ENCODE data around the gene BNIPL. TPM values are rescaled to one million over a fixed set of nuclear protein-coding genes. Genes with fewer than 3 reads are reported as not detected.

Gene BNIPL
- total and polyA plus RNA-seq, 2 of the 13 experiments (the other 11 are each of a cell fraction or from before 2014, with no cell fraction given) = 0.40 to 1.1 TPM

GRCh38 chr1:151055581-151055980, 19.2 kb downstream of the BNIPL start:
- CTCF ChIA-PET (ENCODE audit: low intra/inter-chr PET ratio, low total read pairs) = no interaction called here
- H3K27ac ChIP-seq (ENCODE audit: extremely low read length, insufficient read depth, low read length) = no peak overlapping the region

GRCh38 chr1:151056149-151056548, 19.8 kb downstream of the BNIPL start:
- no peak for FAIRE-seq
- 73% methylated on average over 2 of the region's 2 CpGs for WGBS (ENCODE audit: low lambda C conversion rate)
- Histone ChIP-seq H3K4me2 (ENCODE audit: low read depth, low read length) (no peak overlapping the region), H2AFZ (ENCODE audit: low read length) (no peak overlapping the region), H4K20me1 (ENCODE audit: insufficient read depth, low read length) (no peaks in the 10 kb centered on the region), H3K27me3 (ENCODE audit: control insufficient read depth in 1 of 2, insufficient read depth in 2 of 2, low read length in 2 of 2) (0 out of 5 replicates have a peak, but pooled peaks cover 0 to 3% of the 10 kb centered on the region in 2 experiments), H3K9ac (ENCODE audit: insufficient read depth, low read depth, low read length) (no peak overlapping the region), H3K36me3 (replicated peaks in 1 of 2; ENCODE audit: control insufficient read depth in 1 of 2, insufficient read depth in 2 of 2, low read length in 2 of 2) (peaks cover 13 to 34% of the 10 kb centered on the region in 2 experiments), H3K4me1 (ENCODE audit: insufficient read depth, low read length) (peaks cover 56% of the 10 kb centered on the region), H3K79me2 (ENCODE audit: insufficient read depth, low read length) (peaks cover 19% of the 10 kb centered on the region), H3K9me3 (ENCODE audit: low read length) (no peaks in the 10 kb centered on the region), H3K27ac (ENCODE audit: extremely low read length, insufficient read depth, low read length) (no peak overlapping the region), H3K4me3 (replicated peaks in 1 of 3; ENCODE audit: insufficient read depth in 1 of 3, low read depth in 2 of 3, low read length in 3 of 3) (no peak overlapping the region)
- in situ Hi-C loops (cut with HindIII; ENCODE audit: extremely low pct_ligation_motif_present, low pct_unique_long_range_greater_than_20kb) = no loop called here
- no TSS peak for BruUV-seq (replicated peaks)
- ChIA-PET POLR2A (no interaction called here), CTCF (ENCODE audit: low intra/inter-chr PET ratio, low total read pairs) (no interaction called here)
- TF ChIP-seq GATAD1 (CRISPR knock-in tag; IDR thresholded peaks at IDR 0.05) = no peak
- TF ChIP-seq HNRNPLL (IDR thresholded peaks at IDR 0.05; ENCODE audit: low read depth, low read length, poor library complexity, severe bottlenecking) = no peak
- no peak for TF ChIP-seq SETDB1 (CRISPR knock-in tag; IDR thresholded peaks at IDR 0.05; ENCODE audit: borderline replicate concordance)
- DNase-seq (ENCODE audit: low spot score) = no peak
- ATAC-seq = no peak
- intact Hi-C loops (cut with micrococcal nuclease; ENCODE audit: unreplicated experiment) = no loop called here

More at GRCh38 chr1:151055581-151055980, 19.2 kb downstream of the BNIPL start:
- peaks cover 58% of the 10 kb centered on the region for H3K4me1 ChIP-seq (ENCODE audit: insufficient read depth, low read length)
- in situ Hi-C loops (cut with HindIII; ENCODE audit: extremely low pct_ligation_motif_present, low pct_unique_long_range_greater_than_20kb) = no loop called here
- H3K9ac ChIP-seq (ENCODE audit: insufficient read depth, low read depth, low read length) = no peak overlapping the region
- H2AFZ ChIP-seq (ENCODE audit: low read length) = no peak overlapping the region
- WGBS (ENCODE audit: low lambda C conversion rate) = 100% methylated on average over 1 of the region's 2 CpGs
- FAIRE-seq = no peak
- peaks cover 19% of the 10 kb centered on the region for H3K79me2 ChIP-seq (ENCODE audit: insufficient read depth, low read length)
- H3K9me3 ChIP-seq (ENCODE audit: low read length) = no peaks in the 10 kb centered on the region
- no TSS peak for BruUV-seq (replicated peaks)
- H3K36me3 ChIP-seq (replicated peaks in 1 of 2; ENCODE audit: control insufficient read depth in 1 of 2, insufficient read depth in 2 of 2, low read length in 2 of 2) = peaks cover 13 to 34% of the 10 kb centered on the region in 2 experiments
- TF ChIP-seq MTF2 (CRISPR knock-in tag; IDR thresholded peaks at IDR 0.05; ENCODE audit: borderline replicate concordance) = no peak
- no peak for TF ChIP-seq ZNF616 (CRISPR knock-in tag; IDR thresholded peaks at IDR 0.05; ENCODE audit: low read depth)
- no peak for TF ChIP-seq ZNF234 (CRISPR knock-in tag; conservative IDR thresholded peaks at IDR 0.05)
- TF ChIP-seq ZEB1 (IDR thresholded peaks at IDR 0.05; ENCODE audit: insufficient replicate concordance, low read depth) = no peak
- no peak for TF ChIP-seq MYC (CRISPR knock-in tag; IDR thresholded peaks at IDR 0.05; ENCODE audit: borderline replicate concordance)
- TF ChIP-seq KAT8 (CRISPR knock-in tag; IDR thresholded peaks at IDR 0.05) = no peak
- TF ChIP-seq NONO (IDR thresholded peaks at IDR 0.05) = no peak
- no peak for TF ChIP-seq NONO (CRISPR knock-in tag; conservative IDR thresholded peaks at IDR 0.05)
- no peak for TF ChIP-seq ZNF296 (CRISPR knock-in tag; conservative IDR thresholded peaks at IDR 0.05)
- H3K27me3 ChIP-seq (ENCODE audit: control insufficient read depth in 1 of 2, insufficient read depth in 2 of 2, low read length in 2 of 2) = no peaks in the 10 kb centered on the region
- ATAC-seq = no peak
- DNase-seq (ENCODE audit: low spot score) = no peak
- H4K20me1 ChIP-seq (ENCODE audit: insufficient read depth, low read length) = no peaks in the 10 kb centered on the region
- intact Hi-C loops (cut with micrococcal nuclease; ENCODE audit: unreplicated experiment) = no loop called here
- no peak overlapping the region for H3K4me3 ChIP-seq (replicated peaks in 1 of 3; ENCODE audit: insufficient read depth in 1 of 3, low read depth in 2 of 3, low read length in 3 of 3)
- POLR2A ChIA-PET = interaction anchor here (0.6 to 1.2 kb wide), 2 partner anchors 9 to 49 kb away, joined by 3 read pairs; partner anchors contain the start of gene MINDY1
- H3K4me2 ChIP-seq (ENCODE audit: low read depth, low read length) = no peak overlapping the region
